Hippocampal formation (tissue), 2 donors: ENCODE measurements around the gene RPUSD1.
"Not testable (repeated sequence)": the region's sequence is repeated elsewhere in the genome, so short reads cannot be mapped to it uniquely, and the experiment has no call there.

ENCODE experiments used
- DNase-seq, 2 donors: peaks; one replicate each; lab custom pipeline; 2025; lab: John Stamatoyannopoulos, UW

RPUSD1 gene

DNA sequence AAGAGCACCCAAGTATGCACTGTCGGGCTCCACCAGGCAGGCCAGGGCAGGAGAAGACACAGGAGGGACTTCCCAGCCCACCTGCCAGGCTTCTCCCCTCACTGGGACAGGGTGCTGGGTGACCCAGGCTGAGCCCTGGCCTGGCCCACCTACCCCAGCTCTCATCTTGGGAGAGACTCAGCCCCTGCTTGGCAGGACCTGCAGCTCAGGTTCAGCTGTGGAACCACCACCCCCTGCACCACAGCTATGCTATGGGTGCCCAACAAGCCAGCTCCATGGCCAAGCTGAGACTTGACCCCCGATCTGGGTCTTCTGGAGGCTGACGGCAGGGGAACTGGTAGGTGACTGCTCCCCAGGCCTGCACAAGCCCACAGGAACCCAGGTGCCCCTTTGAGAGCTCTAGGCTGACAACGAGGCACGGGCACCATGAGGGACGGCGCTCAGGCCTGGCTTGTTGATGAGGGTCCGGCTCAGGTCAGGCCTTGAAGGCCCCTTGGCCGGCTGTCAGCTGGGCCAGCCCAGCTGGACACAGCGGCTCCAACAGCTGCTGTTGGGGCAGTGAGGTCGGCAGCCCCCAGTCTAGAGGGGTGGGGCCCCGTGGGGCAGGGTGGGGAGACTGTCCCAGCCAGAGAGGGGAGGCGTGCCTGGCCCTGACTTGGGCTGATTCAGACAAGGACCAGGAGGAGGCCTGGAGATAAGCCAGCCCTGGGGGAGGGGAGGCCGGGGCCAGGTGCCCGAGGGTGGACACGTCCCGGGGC is 4.6 kb downstream of the RPUSD1 start:
- no peak for DNase-seq

DNA sequence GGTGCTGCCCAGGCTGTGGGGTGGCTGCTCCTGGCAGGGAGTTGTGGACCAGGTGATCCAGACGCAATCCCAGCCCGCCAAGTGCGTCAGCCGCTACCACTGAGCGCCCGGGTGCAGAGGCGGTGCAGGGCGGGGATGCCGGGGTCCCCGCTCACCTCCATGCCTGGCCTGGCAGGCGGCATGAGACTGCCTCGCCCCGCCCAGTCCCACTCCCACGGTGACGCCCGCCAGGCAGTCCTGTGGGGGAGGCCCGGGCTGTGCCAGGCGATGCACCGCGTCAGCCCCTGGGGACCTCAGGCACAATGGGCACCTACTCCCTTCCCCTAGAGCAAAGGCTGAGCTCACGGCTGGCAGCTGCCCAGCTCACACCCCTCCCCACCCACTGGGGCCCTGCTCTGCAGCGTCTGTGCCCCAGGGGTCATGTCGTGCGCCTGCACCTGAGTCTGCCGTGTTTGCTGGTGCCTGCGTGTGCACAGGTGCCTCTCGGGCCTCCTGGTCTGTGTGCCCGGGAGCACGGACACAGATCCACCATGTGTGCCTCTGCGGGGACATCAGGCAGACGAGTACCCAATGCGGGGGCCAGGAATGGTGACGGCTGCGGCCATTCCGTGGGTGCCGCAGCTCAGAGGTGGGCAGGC is 5.3 kb downstream of the RPUSD1 start:
- no peak for DNase-seq

DNA sequence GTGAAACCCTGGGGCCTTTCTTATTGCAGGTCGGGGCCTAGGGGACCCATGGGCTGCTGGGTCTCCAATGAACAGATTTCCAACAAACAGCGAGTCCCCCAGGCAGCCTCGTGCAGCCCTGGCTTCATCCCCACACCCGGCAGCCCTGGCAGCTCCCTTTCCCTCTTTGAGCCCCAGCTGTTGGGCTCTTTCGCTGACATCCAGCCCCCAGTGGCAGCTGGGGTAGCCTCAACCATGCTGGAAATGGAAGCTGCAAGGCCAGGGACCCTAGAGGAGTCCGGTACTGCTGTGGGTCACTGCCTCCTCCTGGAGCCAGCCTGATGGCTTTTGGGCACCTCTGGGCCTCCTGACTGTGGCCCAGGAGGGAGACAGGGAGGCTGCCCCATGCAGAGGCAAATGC is 5.9 kb downstream of the RPUSD1 start:
- no peak for DNase-seq

DNA sequence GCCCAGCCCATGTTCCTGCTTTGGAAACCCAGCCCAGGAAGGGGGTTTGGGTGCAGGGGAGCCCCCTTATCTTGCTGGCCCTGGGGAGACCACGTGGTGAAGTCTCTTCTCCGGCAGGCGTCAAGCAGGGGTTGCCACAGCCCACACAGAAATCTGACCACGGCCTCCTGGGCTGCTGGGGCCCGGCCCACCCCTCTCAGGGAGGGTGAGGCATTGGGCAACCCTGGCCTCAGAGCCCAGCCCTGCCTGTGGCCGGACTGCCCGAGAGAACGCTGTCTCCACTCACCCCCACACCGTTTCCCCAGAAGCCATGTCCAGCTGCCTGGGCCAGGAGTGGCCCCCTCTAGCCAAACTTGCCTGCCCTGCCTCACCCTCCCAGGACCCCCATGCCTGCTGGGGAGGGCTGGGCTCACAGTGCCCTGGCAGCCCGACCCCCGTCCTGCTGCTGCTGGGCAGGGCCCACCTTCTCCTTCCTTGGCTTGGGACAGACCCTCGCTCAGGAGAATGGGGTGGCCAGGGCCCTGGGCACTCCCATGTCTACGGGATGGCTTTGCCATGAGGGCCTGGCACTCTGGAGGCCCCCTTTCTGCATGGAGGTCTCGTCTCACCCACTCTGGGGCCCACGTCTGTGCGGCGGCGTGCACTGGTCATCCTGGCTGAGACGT is 6.7 kb downstream of the RPUSD1 start:
- no peak for DNase-seq

DNA sequence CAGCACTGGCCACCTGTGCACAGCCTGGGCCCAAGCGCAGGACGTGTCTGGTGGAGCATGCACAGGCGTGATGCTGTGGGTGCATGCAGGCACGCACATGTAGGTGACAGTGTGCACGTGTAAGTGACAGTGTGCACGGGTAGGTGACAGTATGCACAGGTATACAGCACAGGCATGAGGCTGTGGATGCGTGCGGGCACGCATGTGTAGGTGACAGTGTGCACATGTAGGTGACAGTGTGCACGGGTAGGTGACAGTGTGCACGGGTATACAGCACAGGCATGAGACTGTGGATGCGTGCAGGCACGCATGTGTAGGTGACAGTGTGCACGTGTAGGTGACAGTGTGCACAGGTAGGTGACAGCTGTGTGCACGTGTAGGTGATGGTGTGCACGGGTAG is 7.9 kb downstream of the RPUSD1 start:
- no peak for DNase-seq

DNA sequence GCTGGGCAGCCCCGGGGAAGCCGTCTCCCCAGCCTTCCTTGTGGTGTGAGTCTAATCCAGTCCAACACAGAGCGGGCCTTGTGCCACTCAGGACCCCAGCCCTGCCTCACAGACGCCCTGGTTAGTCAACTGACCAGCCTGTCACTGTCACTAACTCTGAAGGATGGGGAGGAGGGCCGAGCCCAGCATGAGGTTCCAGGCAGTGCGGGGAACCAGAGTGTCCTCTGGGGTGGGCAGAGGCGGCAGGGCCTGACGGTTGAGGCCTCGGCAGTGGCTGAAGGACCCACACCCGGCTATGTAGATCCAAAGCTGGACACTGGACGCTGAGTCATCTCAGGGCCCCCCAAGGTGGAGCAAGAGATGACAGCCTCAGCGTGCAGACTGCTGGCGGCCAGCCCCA is 8.6 kb downstream of the RPUSD1 start:
- DNase-seq: no peak

DNA sequence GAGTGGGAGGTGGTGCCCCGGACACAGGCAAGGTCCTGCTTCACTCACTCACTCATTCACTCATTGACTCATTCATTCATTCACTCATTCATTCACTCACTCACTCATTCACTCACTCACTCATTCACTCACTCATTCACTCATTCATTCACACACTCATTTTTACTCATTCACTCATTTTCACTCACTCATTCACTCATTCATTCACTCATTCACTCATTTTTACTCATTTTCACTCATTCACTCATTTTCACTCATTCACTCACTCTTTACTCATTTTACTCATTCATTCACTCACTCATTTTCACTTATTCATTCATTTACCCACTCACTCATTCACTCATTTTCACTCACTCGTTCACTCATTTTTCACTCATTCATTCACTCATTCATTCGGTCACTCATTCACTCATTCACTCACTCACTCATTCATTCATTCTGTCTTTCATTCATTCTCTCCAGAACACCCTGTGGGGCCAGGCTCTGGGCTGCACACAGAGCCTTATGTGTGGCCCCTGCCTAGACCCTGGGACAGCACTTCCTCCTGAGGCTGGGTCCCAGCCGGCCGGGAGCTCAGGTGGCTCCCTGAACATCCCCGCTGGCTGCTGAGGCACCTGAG is 9.2 kb downstream of the RPUSD1 start:
- DNase-seq: no peak

DNA sequence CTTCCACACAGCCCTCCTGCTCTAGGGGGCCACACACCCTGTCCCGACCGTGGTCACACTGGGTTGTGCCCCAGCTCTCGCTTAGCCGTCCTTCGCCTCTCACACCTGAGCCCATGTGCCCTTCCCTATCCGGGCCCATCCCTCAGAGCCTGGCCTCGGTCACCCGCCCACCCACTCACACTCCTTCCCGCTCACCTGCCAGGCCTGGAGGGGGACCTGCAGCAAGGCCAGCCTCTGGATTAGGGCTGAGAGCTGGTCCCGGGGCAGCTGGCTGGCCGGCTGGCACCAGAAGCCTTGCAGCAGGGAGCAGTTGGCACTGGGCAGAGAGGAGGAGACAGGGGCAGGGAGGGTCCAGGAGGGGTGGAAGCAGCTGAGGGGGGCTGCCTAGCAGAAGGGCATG is 9.7 kb downstream of the RPUSD1 start:
- no peak for DNase-seq

DNA sequence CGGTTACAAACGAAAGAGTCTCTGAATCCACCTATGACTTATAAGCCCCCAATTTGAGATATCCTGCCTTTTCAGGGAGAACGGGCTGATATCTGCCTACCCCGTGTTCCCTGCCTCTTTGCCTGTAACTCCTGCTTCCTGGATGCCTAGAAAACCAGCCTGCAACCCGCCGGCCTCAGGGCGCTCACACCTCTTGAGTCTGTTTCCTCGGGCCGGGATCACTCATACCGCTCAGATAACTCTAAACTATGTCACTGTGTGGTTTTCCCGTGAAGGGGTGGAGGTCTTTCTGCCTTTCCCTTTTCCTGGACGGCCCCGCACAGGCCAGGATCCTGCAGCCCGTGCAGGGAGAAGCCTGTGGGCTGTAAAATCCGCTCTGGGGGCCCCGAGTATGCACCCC is 10.4 kb downstream of the RPUSD1 start:
- no peak for DNase-seq

DNA sequence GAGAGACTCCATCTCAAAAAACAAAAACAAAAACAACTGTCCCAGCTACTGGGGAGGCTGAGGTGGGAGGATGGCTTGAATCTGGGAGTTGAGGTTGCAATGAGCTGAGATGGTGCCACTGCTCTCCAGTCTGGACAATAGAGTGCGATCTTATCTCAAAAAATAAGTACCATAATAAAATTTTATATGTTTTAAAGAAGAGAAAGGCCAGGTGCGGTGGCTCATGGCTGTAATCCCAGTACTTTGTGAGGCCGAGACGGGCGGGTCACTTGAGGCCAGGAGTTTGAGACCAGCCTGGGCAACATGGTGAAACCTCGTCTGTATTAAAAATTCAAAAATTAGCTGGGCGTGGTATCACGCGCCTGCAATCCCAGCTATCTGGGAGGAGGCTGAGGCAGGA is 11.4 kb downstream of the RPUSD1 start:
- no peak for DNase-seq

DNA sequence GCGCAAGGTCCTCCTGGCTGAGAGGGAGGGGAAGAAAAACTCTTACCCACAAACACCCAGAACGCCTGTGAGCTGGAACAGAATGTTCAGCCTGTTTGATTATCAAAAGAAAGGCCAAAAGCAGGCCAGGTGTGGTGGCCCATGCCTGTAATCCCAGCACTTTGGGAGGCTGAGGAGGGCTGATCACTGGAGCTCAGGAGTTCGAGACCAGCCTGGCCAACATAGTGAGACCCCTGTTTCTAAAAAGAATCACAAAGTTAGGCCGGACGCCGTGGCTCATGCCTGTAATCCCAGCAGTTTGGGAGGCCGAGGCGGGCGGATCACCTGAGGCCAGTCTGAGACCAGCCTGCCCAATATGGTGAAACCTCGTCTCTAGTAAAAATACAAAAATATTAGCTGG is 11.9 kb downstream of the RPUSD1 start:
- not testable (repeated sequence) for DNase-seq

DNA sequence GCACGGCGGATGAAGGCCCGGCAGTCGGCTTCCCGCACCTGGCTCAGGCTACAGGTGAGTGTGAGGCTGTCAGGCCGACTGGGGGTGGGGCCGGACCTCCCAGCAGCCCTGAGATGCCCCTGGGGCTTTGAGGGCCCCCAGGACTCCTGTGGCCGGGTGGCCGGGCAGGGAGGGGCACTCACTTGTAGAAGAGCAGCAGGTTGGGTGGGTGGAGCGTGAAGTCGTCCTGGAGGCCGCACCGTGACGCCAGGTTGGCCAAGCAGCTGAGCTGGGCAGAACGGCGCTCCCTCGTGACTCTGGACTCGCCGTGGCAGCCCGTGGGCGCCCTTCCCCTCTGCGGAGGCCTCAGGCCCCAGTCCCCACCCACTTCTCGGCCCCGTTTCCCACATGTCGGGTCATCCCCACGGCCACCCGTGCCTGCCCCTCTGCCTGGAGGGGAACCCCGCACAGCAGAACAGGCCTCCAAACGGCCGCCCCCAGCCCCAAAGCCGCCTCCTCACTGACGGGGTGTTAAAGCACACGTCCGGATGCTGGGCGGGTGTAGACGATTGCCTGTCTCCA is 12.9 kb downstream of the RPUSD1 start:
- DNase-seq: no peak

DNA sequence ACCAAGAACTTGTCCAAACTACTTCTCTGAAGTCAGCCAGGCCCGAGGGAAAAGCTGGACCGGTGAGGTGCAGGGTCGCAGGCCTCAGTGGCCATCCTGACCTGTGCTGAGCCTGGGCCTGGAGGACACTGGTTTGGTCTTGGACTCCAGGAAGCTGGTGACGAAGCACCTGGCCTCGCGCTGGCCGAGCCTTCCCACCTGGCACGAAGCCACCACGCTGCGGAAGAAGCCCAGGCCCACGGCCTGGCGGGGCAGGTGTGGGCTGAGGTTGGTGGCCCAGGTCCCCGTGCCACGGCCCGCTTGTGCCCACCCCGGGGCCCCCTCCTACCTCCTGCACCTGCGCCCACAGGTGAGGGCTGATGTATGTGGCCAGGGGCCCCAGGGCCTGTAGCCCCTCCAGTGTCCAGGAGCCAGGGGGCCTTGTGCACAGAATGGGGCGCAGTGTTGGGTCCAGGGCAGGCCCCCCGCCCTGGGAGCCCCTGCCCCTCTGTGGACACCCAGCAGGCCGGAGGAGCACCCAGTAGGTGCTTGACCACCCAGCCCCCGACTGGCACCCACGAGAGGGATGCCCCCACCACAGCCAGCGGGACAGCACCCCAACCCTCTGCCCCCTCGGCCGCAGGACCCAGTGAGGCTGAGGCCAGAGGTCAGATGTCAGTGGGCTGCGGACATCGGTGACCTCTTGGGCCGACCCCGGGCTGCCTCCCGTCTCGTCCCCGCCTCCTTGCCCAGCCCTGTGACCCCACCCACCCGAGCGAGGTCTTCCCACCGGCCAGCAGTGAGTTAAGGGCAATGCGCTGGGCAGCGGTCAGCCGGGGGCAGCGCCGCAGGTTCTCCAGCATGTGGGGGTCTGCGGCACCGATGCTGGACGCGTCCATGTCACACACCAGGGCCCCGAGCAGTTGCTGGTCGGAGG is 13.8 kb downstream of the RPUSD1 start:
- no peak for DNase-seq

DNA sequence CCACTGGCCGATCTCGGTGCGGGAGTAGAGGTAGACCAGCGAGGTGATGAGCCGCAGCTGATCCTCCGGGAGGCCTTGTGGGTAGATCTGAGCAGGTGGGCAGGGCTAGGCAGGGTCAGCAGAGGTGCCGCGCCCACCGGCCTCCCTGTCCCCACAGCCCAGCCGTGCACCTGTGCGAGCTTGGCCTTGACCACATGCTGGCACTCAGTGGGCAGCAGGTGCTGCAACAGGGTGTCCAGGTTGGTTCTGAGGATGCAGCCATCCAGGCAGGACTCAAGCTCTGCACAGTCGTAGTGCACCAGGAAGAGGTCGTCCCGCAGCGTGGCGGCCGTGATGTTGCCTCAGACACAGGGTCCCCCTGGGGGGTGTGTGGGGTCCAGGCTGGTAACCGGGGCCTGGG is 15.2 kb downstream of the RPUSD1 start:
- no peak for DNase-seq

DNA sequence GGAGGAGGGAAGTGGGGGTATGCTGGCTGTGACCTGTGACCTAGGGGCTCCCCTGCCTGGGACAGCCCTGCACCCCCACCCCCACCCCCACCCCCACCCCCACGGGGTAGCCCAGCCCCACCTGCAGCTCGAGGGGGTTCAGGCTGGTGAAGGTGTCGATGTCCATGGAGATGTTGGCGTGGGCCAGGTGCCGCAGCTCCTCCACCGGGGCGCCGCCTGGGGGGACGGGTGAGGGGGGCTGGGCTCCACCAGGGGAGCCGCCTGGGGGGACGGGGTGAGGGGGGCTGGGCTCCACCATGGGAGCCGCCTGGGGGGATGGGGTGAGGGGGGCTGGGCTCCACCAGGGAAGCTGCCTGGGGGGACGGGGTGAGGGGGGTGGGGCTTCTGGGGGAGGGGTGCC is 17.8 kb downstream of the RPUSD1 start:
- no peak for DNase-seq

DNA sequence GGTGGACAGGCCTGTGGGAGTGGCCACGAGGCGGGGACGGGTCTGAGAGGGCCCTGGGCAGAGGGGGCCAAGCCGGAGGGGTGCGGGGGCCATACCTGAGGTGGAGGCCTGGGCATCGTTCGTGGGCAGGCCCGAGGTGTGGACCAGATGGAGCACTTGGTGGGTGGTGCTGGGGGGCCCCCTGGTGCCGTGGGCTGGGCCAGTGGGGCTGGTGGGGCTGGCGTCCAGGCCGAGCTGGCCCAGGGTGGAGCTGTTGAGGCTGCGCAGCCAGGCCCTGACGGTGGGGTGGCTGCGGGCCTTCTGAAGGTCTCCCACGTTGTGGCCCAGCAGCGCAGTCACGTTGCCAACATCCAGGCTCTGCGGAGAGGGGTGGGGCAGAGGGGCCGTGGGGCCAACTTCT is 18.2 kb downstream of the RPUSD1 start:
- DNase-seq: no peak

DNA sequence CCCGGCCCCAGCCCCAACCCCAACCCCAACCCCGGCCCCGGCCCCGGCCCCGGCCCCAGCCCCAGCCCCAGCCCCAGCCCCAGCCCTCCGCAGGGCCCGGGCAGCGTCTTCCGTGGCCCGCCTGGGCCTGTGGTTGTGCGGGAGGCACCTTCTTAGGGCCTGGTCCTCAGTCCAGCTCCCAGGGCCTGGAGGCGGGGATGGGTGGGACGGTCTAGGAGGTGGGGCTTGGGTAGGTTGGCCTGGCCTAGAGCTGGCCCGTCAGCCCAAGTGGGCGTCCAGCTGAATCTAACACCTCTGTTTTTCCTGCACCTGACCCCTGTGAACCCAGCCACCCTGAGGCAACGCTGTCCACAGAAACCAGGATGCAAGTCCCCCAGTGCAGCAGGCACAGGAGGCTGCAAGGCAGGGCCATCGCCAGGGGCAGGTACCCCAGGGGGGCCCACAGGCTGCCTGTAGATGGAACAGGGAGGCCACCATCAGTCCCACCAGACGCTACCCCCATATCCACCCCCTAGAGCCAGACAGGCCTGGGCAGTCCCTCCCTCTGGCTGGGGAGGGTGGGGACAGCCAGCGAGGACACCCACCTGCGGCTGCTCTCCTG is 18.9 kb downstream of the RPUSD1 start:
- no peak for DNase-seq

DNA sequence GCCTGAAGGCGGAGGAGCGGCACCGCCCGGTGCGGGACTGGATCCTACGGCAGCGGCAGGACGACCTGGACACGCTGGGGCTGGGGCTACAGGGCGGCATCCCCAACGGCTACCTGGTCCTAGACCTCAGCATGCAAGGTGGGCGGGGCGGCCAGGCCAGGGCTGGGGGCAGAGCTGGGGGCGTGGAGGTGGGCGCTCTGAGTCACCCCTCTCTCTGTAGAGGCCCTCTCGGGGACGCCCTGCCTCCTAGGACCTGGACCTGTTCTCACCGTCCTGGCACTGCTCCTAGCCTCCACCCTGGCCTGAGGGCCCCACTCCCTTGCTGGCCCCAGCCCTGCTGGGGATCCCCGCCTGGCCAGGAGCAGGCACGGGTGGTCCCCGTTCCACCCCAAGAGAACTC is 19.8 kb downstream of the RPUSD1 start:
- DNase-seq: no peak

DNA sequence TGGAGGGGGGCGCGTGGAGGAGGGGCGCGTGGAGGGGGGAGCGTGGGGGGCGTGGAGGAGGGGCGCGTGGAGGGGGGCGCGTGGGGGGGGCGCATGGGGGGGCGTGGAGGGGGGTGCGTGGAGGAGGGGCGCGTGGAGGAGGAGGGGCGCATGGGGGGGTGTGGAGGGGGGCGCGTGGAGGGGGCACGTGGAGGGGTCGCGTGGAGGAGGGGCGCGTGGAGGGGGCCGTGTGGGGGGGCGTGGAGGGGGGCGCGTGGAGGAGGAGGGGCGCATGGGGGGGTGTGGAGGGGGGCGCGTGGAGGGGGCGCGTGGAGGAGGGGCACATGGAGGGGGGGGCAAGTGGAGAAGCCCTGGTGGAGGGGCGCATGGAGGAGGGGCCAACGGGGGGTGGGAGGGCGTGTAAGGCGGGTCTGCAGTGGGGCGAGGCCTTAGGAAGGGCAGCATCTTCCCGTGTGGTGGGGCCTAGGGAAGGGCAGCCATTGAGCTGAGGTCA is 20.4 kb downstream of the RPUSD1 start:
- DNase-seq: no peak

DNA sequence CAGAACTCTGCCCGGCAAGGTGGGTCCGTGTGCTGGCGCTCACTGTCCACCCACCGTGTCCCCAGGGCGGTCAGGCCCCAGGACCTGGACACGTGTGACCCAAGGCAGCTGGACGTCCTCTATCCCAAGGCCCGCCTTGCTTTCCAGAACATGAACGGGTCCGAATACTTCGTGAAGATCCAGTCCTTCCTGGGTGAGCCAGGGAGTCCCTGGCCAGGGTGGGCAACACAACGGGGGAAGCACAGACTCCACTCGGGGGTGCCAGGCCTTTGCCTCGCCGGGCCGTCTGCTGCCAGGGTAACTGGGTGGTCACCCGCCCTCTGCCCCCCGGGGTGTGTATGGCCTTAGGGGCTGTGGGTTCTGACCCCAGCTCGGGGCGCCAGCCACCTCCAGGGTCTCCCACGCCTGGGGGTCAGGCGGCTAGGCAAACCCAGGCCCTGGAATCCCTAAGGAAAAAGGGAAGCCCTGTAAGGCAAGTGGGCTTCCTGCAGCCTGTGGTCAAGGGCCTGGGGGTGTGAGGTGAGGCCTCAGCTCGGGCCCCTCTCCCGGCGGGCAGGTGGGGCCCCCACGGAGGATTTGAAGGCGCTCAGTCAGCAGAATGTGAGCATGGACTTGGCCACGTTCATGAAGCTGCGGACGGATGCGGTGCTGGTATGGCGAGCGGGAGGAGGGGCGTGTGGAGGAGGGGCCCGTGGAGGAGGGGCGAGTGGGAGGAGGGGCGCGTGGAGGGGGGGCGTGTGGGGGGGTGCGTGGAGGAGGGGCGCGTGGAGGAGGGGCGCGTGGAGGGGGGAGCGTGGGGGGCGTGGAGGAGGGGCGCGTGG is 21.2 kb downstream of the RPUSD1 start:
- no peak for DNase-seq
